SK-N-SH treated with all-trans-retinoic acid at 6 μM for 48 hours (cell line): ENCODE results near the gene KIF2C.

Experiments
- CREB5 ChIP-seq: fragments of 250-450 bp; sonication (Bioruptor Pico); IDR thresholded peaks from 2 replicates; pipeline ENCODE4 v1.5.1; 2020; ENCODE audit warnings: low read depth, mild to moderate bottlenecking, moderate library complexity
- ESRRG ChIP-seq: fragments of 250-450 bp; sonication (Bioruptor Pico); IDR thresholded peaks from 2 replicates; pipeline ENCODE4 v1.6.1; 2021; ENCODE audit warnings: mild to moderate bottlenecking
- PATZ1 ChIP-seq: fragments of 250-450 bp; sonication (Bioruptor Pico); IDR thresholded peaks from 2 replicates; pipeline ENCODE4 v1.8.0; 2020; ENCODE audit warnings: mild to moderate bottlenecking, moderate library complexity, borderline replicate concordance
- RARB ChIP-seq: fragments of 250-450 bp; sonication (Bioruptor Pico); IDR thresholded peaks from 2 replicates; pipeline ENCODE4 v1.8.0; 2021; ENCODE audit warnings: mild to moderate bottlenecking, moderate library complexity
- SNAI2 ChIP-seq: fragments of 250-450 bp; sonication (Bioruptor Pico); IDR thresholded peaks from 2 replicates; pipeline ENCODE4 v1.5.0; 2020; ENCODE audit warnings: mild to moderate bottlenecking, moderate library complexity
- TCF4 ChIP-seq: fragments of 250-450 bp; sonication (Bioruptor Pico); IDR thresholded peaks from 2 replicates; pipeline ENCODE4 v1.8.0; 2021; ENCODE audit warnings: mild to moderate bottlenecking, moderate library complexity, borderline replicate concordance
- TOX ChIP-seq: fragments of 250-450 bp; sonication (Bioruptor Pico); IDR thresholded peaks from 2 replicates; pipeline ENCODE4 v1.8.0; 2021; ENCODE audit warnings: mild to moderate bottlenecking, moderate library complexity, borderline replicate concordance
- ZFP3 ChIP-seq: fragments of 250-450 bp; sonication (Bioruptor Pico); IDR thresholded peaks from 2 replicates; pipeline ENCODE4 v1.5.0; 2020; ENCODE audit warnings: mild to moderate bottlenecking, moderate library complexity
- ZNF70 ChIP-seq: fragments of 450-650 bp; formaldehyde crosslinking; IDR thresholded peaks from 2 replicates; pipeline ENCODE4 v1.5.0; 2020; ENCODE audit warnings: mild to moderate bottlenecking, moderate library complexity
- ZNF8 ChIP-seq: fragments of 450-650 bp; formaldehyde crosslinking; IDR thresholded peaks from 2 replicates; pipeline ENCODE4 v1.5.0; 2020; ENCODE audit warnings: mild to moderate bottlenecking, moderate library complexity

- TF ChIP-seq PATZ1 (no peak), SNAI2 (no peak), RARB (no peak), ZFP3 (CRISPR knock-in tag) (no peak), ZNF8 (CRISPR knock-in tag) (no peak), ZNF70 (no peak), CREB5 (CRISPR knock-in tag) (no peak), TCF4 (no peak), TOX (CRISPR knock-in tag) (no peak), ESRRG (no peak)
Measured at GRCh38 chr1:44723064-44723463, 16.6 kb upstream of the KIF2C start.
